ENCODE data around the gene RPL31. TPM values are rescaled to one million over a fixed set of nuclear protein-coding genes. Genes with fewer than 3 reads are reported as not detected.

The RPL31 gene
- total RNA-seq (2021; ENCODE audit: unreplicated experiment) (682 TPM), Bru-seq, nascent RNA (percentile 94 among the genes with signal in this experiment), BruChase-seq, experiment 1, labeled RNA remaining after a 2-hour chase (percentile 86 among the genes with signal in this experiment), BruChase-seq, experiment 2, labeled RNA remaining after a 6-hour chase (percentile 89 among the genes with signal in this experiment)
- polyA plus RNA-seq (2012; ENCODE audit: insufficient read length): 1,449 TPM
- long read RNA-seq, transcript RPL31-201 (5 exons, 1,865 nt): major isoform, 134 of 353 reads
- long read RNA-seq, transcript RPL31-208 (4 exons, 825 nt): minor isoform, 117 of 353 reads
- long read RNA-seq, partial matches to known transcripts: 92 of 353 reads
- long read RNA-seq, other reads (novel, unspliced or antisense): 7 of 353 reads

- H3K36me3 ChIP-seq (ENCODE audit: control insufficient read depth, insufficient read depth, low read length): peaks cover 13% of the 10 kb centered on the region
- peak within 1 kb of the TSS; percentile 98 for H3K27ac ChIP-seq (ENCODE audit: low read length)
- H3K4me3 ChIP-seq (ENCODE audit: low read depth in 2 of 2, low read length in 2 of 2): peak within 1 kb of the TSS; percentile 80 to 98
- in situ Hi-C loops (cut with HindIII; ENCODE audit: low pct_unique_long_range_greater_than_20kb, low sequenced_read_pairs): no loop called here
- H3K4me1 ChIP-seq (ENCODE audit: control insufficient read depth, insufficient read depth, low read length): peaks cover 29% of the 10 kb centered on the region
- TF ChIP-seq SIN3A (IDR thresholded peaks at IDR 0.05; ENCODE audit: borderline replicate concordance, insufficient read depth, low read depth, low read length) (peak; percentile 73; the same call in 1 of the 2 replicates), POLR2AphosphoS5 (IDR thresholded peaks at IDR 0.05; ENCODE audit: low read depth, low read length) (peak; percentile 99), TCF7L2 (IDR thresholded peaks at IDR 0.05; ENCODE audit: low read depth, low read length) (no peak; the same call in 1 of the 2 replicates), REST (IDR thresholded peaks at IDR 0.05; ENCODE audit: insufficient read depth in 1 of 2, low read depth in 2 of 2, low read length in 1 of 2) (peak; percentile 49 to 60; a peak in 2 of 4 replicates)
- POLR2A ChIA-PET: interaction anchor here (1.1 kb wide), 1 partner anchor 439 kb away, joined by 3 read pairs; the partner anchor contains the start of gene PDCL3
- ATAC-seq (peak; percentile 88), DNase-seq (ENCODE audit: low read depth, low spot score) (peak; percentile 77)
- H3K27me3 ChIP-seq (ENCODE audit: control insufficient read depth, insufficient read depth, low read length): no peaks in the 10 kb centered on the region
- no TSS peak for BruUV-seq (replicated peaks)
- intact Hi-C loops (cut with micrococcal nuclease; ENCODE audit: unreplicated experiment): no loop called here
- H3K9me3 ChIP-seq (ENCODE audit: control insufficient read depth, insufficient read depth, low read depth, low read length): no peaks in the 10 kb centered on the region
- CTCF ChIA-PET: no interaction called here
Observed at GRCh38 chr2:101001691-101002561, at the start of gene RPL31. Gene RPL31, plus strand, starts transcription at chr2:101002289. Its CDS starts 413 bp downstream, at chr2:101002702.

GRCh38 chr2:100952512-100952911 is 49.6 kb upstream of the RPL31 start:
- intact Hi-C loops (cut with micrococcal nuclease; ENCODE audit: unreplicated experiment): no loop called here
- no TSS peak for BruUV-seq (replicated peaks)
- Histone ChIP-seq H3K4me1 (ENCODE audit: control insufficient read depth, insufficient read depth, low read length) (no peaks in the 10 kb centered on the region), H3K36me3 (ENCODE audit: control insufficient read depth, insufficient read depth, low read length) (no peaks in the 10 kb centered on the region), H3K4me3 (ENCODE audit: low read depth in 2 of 2, low read length in 2 of 2) (no peak overlapping the region), H3K27me3 (ENCODE audit: control insufficient read depth, insufficient read depth, low read length) (no peaks in the 10 kb centered on the region), H3K27ac (ENCODE audit: low read length) (no peak overlapping the region), H3K9me3 (ENCODE audit: control insufficient read depth, insufficient read depth, low read depth, low read length) (no peaks in the 10 kb centered on the region)
- TF ChIP-seq POLR2AphosphoS5 (IDR thresholded peaks at IDR 0.05; ENCODE audit: low read depth, low read length): no peak
- TF ChIP-seq CTCF (IDR thresholded peaks at IDR 0.05): no peak
- no peak for TF ChIP-seq REST (IDR thresholded peaks at IDR 0.05; ENCODE audit: insufficient read depth in 1 of 2, low read depth in 2 of 2, low read length in 1 of 2)
- TF ChIP-seq TCF7L2 (IDR thresholded peaks at IDR 0.05; ENCODE audit: low read depth, low read length): no peak
- TF ChIP-seq SIN3A (IDR thresholded peaks at IDR 0.05; ENCODE audit: borderline replicate concordance, insufficient read depth, low read depth, low read length): no peak
- no peak for ATAC-seq
- in situ Hi-C loops (cut with HindIII; ENCODE audit: low pct_unique_long_range_greater_than_20kb, low sequenced_read_pairs): no loop called here
- no peak for DNase-seq (ENCODE audit: low read depth, low spot score)
- ChIA-PET CTCF (no interaction called here), POLR2A (no interaction called here)

All from Panc1 (cell line).